SIG-M5 treated with dmso at 0.1 percent for 504 hours (cell line): ENCODE data around the gene IMPA2.

Source experiments
- DNase-seq: peaks from one replicate; lab custom pipeline; 2025; ENCODE audit not compliant: unreplicated experiment; lab: John Stamatoyannopoulos, UW

Gene IMPA2

DNA sequence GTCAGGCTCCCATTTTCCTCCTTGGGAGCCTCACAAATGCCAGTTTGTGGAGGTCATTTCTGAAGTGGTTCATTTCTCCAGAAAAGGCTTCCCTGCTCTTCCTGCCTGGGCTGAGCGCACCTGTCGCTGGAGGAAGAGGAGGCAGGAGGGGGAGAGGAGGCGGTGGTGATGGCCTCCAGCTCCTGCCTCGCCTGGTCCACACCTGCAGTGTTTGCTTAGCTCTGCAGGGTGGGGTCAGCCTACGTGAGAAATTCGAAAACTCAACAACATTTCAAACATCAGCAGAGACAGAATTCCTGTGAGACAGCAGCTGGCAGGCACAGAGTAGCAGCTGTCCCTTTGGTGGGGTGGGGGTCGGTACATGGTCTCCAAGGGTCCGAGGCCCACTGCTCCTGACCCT, 7.9 kb downstream of the IMPA2 start:
- DNase-seq: no peak

DNA sequence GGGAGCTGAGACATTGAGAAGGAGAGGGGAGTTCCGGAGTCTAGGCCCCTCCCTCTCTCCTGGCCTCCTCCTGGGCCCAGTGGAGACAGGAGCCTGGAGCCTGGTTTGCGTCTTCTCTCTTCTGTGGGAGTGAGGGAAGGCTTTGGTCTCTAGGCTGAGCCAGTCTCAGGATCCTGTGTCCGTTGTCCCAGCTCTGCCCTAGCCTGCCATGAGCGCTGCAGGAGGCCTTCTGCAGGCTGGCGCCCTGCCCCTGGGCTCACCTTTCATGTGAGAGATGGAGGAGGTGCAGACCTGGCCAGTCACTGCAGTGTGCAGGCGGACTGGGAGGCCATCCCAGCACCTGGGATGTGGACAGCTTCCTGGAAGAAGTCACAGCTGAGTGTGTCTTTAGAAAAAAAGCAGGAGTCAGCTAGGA, 8.7 kb downstream of the IMPA2 start:
- DNase-seq: no peak

DNA sequence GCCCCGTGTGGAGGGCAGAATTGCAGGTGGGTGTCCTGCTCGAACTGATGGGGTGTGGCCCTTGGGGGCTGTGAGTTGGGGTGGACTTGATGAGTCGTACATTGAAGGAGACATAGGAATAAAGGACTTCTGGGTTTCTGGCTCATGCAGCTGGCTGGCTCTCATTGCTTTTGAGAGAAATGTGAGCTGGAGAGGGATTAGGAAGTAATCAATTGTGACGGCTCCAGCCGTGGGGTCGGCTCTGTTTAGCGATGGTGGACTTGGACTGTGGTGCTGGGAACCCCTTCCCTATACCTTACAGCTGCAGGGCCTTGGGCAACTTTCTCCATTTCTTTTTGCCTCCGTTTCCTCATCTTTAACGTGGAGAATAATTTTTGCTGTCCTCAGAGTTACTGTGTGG, 9.2 kb downstream of the IMPA2 start:
- DNase-seq: no peak

DNA sequence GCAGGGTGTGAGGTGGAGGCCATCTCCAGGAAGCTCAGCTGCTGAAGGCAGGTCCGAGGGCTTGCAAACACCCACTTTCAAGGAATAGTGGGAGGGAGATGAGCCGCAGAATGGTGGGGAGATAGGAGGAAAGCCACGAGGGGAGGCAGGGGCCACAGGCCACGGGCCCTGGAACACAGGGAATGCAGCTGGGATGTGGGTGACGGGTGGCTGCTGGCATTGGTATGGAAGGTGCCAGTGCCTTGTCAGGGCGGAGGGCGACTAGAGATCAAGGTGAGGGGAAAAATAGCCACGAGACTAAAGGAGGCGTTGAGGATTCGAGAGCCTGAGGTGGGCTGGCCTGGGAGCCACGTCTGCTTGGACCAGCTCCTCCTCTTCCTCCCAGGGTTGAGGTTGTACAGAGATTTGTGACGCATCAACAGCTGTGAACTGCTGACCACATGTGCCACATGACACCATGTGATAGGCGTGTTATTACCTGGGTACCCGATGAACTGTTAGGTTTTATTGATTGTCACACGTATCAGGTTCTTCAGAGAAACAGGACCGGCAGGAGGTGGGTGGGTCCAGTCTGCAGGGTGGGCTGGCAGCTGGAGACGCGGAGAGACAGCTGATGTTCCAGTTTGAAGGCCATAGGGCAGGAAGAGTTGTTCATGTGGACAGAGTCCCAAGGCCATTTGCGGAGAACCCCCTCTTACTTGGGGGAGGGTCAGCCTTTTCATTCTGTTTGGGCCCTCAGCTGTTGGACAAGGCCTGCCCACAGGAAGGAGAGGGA, 9.9 kb downstream of the IMPA2 start:
- DNase-seq: no peak

DNA sequence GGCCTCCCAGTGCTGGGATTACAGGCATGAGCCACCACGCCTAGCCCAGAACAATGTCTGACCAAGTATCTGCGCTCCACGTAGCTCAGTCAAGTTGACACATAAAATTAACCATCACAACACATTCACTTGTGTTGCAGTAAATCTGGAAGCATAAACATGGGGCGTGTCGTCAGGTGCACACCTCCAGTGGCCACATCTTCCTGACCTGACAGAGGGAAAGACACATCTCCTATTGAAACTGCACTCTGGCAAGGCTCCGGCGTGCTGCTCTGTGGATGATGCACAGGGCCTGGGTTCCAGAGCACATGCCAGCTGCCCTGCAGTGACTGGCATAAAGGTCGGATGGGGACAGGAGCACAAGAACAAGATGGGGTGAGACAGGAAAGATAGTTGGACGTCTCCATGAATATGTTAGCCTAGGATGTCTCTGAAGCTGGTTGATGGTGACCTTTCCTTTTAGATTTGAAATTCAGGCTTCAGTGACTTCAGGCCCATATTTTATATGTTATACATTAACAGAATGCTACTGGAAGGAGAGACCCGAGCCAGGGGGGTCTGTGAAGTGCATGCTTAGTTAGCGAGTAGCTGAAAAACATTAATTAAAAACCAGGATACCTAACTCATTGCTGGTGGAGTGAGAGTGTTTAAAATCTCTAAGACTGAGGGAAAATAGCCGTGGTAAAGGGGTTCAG, 10.9 kb downstream of the IMPA2 start:
- no peak for DNase-seq

DNA sequence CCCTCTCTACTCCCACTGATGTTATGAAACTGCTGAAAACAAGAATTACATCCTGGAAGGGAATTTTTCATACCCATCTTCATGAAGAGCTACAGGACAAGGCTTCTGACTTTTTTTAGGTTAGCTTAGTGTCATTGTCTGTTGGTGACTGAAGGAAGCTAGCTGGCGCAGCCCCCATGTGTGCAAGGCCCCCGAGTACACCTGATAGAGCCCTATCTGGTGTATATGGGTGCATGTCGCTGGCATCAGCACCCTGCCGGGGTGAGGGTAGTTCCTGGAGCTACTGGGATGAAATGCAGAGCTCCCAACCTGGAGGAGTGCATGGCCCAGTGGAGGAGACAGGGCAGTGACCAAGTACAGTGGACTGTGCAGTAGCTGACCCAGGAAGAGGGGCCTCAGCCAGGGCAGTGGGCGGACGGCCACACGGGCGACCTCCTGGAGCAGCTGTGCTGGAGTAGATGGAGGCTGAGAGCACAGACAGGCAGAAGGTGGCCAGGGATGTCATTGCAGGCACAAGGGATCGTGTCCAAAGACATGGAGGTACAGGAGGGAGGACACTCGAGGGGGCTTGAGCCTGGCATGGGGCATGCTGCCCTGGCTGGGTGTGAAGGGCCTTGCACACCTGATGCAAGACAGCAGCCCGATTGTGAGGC, 12.1 kb downstream of the IMPA2 start:
- no peak for DNase-seq

DNA sequence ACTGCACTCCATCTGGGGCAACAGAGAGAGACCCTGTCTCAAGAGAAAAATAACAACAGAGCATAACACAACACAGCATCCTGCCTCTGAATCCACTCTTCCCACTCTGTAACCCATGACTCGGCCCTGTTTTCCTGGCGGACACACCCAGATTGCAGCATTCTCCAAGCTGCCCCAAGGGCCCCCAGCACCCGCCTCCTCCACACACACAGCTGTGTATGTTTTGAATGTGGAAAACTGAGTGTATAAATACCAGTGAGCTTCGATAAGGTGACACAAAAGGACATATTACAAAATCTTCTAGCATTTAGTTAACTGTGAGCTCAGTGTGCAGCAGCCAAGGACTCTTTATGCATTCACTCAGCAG, 13.0 kb downstream of the IMPA2 start:
- no peak for DNase-seq

DNA sequence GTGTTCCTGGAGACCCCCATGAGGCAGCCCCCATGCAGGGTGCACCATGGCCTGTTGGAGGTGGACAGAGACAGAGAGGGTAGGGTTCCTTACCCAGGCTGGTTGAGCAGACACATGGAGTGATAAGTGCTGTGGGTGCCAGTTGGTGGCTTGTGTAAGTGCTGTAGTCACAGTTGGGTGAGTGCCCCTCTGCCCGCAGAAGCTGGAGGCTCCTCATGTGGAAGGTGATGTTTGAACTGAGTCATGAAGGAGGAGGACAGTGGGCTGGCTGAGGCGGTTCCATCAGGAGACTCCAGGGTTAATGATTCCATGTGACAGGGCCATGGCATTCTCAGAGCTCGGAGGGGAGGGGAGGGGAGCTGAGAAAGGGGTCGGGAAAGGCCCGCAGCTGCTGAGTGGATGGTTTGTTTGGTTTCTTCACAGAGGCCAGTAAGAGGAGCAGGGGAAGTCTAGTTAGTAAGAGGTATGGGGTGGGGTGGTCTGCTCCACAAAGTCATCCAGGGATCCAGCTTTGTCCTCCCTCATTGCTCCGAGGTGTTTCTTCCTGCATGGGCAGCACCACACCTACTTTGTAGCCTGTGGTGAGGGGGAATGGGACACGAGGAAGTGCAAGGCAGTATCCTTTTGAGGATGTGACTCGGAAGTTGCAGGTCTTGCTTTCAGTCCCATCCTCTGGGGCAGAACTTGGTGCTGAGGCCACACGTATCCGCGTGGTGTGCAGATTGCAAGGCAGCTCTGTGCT, 13.6 kb downstream of the IMPA2 start:
- peak; percentile 12 for DNase-seq

DNA sequence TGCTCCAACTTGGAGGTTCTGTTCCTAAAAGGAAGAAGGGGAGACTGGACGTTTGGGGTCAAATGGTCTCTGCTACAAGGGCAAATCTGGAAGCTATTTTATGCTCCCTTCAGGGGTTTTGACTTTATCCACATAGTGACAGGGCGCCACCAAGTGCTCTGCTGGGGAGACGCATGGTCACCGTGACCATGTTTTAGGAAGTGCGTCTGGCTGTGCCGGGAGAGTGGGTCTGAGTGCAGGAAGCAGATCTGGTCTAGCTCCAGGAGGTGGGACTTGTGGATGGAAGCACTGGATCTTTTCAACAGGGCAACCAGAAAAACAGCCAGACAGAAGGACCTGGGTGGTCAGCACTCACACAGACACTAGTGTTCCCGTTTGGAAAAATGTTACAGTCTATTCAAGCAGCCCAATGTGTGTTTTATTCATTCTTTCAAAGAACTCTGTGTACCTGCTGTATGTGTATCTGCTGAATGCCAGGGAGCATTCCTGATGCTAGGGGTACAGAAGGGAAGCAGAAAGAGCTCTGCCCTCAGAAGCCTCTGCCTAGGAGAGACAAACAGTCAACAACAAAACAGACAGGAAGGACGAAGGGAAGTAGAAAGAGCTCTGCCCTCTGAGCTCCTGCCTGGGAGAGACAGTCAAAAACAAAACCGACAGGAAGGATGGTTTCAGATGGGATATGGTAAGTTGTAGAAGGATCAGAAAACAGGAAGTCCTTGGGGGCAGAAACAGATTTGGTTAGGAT, 14.3 kb downstream of the IMPA2 start:
- peak; percentile 73 for DNase-seq

DNA sequence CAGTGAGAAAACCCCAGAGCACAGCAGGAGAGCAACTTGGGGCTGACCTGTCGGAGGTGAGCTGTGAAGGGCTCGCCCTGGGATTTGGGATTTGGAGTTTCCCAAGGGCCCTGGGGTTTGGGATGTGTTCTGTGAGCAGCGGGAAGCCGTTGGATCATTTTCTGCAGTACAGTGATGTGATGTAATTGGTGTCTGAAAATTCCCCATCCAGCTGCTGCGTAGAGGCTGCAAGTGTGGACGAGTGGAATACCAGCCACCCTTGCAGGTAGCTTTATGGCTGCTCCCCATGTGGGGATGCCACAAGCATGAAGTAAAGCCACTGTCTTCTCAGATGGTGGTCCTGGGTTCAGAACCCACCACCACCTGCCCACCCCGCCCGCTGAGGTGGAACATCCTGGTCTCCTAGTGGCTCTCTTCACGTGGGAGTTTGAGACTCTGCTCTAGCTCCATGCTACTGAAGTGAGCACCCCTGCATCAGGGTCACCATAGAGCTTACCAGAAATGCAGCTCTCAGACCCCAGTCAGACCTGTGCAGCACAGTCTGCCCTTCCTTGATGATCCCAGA, 15.0 kb downstream of the IMPA2 start:
- DNase-seq: no peak

DNA sequence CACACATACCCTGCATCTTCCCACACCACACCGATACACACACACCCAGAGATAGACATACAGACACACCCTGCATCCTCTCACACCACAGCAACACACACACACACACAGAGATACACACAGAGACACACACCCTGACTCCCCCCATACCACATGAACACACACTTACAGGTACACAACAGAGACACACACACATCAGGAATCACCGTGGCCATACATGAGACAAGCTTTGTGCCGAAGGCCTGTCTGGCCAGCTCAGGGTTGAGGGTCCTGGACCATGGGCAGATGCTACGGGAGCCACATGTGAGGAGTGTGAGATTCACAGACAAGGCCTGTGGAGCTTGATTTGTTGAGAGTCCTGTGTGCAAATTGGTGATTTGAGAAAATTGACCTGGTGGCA, 15.6 kb downstream of the IMPA2 start:
- DNase-seq: no peak

DNA sequence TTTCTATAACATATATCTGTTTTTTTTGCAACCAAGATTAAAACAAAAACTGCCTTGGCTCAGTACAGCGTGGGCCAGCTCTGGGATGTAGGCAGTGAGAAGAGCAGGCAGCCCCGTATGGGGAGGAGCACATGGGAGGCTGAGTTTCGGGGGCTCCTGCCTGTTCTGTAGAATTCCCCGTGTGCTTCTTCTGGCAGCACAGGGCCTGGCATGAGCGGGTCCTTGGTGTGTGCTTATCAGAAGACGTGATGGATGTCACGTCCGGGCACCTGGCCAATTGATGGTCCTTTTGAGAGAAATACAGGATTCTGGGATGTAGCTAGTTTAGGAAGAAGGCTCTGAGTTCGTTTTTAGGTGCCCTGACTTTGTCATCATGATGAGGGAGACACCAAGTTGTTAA, 16.2 kb downstream of the IMPA2 start:
- DNase-seq: no peak

DNA sequence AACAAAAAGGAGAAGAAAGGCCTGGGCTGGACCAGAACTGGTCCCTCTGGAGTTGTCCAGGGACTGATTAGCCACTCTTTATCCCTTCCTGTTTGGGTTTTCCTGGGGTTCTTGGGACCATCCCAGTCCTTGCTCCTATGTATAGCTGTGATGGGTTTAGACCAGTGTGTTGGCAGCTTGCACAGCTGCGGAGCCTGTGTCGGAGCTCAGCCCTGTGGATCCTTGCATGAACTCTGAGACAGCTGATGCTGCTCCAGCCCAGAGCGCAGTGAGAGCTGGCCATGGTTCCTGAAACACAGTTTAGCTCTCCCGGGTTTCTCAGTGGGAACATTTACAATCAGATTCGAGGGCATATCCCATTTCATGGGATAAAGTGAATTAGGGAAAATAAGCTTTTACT, 16.9 kb downstream of the IMPA2 start:
- DNase-seq: no peak

DNA sequence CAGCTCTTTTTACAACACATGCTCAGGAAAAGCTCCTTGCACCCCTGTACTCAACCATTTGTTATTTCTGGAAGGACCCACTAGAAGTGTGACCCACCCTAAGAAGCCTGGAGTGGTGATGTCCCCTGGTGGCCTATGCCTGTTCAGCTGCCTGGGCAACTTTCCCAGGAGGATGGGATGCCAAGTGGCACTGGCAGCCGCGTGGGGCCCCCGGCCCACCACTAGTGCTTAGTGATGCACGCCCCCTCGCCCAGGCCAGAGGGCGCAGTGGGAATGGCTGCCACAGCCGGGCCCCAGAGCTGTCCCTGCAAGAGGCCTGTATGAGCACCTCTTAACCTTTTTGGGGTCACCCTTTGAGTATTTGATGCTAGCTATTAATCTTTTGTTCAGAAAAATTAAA, 18.1 kb downstream of the IMPA2 start:
- no peak for DNase-seq

DNA sequence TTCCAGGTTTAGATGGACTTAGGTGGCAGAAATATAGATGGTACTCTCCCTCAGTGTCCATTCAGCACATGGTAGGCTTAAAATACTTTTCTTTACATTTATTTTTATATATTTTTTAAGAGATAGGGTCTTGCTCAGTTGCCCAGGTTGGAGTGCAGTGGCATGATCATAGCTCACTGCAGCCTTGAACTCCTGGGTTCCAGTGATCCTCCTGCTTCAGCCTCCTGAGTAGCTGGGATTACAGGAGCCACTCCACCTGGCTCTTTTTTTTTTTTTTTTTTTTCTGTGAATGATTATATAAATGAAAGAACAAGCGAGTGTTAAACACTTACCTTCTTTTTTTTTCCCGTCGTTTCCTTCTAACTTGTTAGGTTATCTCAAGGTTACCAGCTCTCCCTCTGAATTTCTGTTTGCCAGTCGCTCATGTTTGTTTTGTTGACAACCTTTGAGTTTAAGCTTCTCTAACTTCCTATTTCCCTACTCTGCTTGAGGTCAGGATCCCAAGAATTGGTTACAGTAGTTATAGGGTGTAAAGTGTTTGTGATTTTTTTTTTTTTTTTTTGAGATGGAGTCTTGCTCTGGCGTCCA, 18.9 kb downstream of the IMPA2 start:
- no peak for DNase-seq

DNA sequence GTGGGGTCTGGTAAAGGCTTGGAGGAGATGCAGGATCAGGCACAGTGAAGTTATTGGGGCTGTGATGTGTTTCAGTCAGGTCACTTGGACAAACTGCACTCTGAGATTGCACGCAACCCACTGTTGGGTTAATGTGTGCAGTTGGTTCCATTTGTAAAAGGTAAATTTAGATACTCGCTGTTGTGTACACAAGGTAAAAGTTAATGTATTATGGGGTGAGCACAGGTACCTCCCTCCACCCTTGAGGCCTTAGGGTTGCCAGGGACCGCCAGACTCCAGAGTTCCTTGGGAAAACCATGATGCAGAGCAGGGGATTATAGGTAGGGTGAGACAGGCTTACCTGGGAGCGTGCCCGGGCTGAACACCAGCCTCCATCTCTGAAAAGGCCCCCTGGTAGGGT, 20.1 kb downstream of the IMPA2 start:
- DNase-seq: no peak

DNA sequence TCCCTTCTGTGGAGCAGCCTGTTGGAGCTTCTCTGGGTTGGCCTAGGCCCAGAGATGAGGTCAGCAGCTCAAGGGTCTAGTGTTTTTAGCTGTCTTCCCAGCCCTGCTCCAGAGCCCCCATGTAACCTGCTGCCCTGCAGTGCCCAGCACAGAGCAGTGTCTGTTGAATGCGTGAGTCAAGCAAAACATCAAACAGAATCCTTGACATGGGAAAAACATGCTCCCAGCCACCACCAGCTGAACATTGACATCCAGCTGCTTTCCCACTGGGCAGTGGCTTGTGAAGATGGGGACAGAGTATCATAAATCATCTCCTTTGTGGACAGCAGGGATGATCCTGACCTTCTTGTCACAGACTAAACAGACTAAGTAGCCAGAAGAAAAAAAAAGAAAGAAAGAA, 22.6 kb downstream of the IMPA2 start:
- DNase-seq: no peak

DNA sequence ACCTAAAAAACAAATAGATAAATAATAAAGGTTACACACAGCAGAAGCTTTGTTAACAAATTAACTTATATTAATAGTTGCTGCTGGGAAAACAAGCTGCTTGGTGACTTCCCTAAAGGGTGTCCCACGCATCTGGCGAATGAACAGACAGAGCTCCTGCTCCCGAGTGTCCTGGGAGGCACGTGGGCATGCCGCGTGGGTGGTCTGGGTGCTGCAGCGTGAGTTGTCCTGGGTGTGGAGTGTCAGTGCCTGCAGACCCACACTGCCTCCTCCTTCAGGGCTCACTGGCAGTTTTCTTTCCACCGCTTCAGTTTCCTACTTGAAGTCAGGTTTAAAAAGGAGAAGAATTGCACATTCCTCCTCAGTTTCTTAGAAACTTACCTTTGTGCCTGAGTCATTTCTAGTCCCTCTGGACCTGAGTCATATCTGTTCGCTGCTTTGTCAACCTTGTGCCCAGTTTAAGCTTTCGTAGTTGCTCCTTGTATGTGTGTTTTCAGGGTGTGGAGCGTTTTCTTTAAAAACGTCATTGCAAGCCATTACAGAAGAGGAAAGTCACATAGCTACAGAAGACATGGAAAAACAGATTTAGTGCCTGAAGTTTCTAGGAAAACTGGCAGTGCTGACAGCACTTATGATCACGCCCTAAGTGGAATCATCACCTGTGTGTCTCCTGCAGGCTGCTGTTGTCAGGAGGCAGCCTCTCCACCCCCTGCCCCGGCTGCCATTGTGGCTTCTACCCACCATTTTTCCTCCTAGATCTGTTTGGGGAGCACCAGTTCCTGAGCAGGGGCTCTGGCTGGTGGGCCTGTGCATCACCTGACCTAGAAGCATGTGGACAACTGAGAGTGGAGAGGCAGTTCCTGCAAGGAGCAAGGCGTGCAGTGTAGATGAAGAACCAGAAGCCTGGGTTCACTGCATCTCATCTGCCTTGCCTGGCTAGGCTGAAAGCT, 24.5 kb downstream of the IMPA2 start:
- DNase-seq: no peak

DNA sequence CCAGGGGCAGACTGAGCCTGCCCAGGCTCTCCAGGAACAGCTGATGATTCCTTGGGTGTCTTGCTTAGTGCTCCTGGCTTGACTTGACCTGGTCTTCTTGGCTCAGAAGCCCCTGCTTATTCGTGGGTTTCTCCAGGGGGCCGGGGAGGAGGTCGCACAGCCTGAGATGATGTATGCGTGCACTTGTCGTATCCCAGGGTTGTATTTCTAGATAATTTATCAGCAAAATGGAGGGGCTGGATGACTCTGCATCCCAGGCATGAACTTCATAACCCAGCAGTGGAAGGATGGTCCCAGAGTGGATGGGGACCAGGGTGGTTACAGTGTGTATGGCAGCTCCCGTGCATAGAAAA, 25.2 kb downstream of the IMPA2 start:
- no peak for DNase-seq
